Prostate gland (tissue), 2 donors: ENCODE results near the gene FDPS.

ENCODE experiments used
- POLR2A ChIP-seq: fragments of 450-650 bp; IDR thresholded peaks from one replicate; pipeline ENCODE4 v1.6.1; 2016; ENCODE audit warnings: antibody characterized with exemption, mild to moderate bottlenecking
- TF ChIP-seq, protein P1 (sequence below), 4 experiments: fragments of 200-600 bp in 2 of 4; fragments of 450-650 bp in 2 of 4; sonication (generic) in 2 of 4; IDR thresholded peaks; 1 replicate in 3 of 4; 2 replicates in 1 of 4; pipeline ENCODE4 v1.5.1; 2016 to 2019; ENCODE audit warnings: antibody characterized with exemption in 4 of 4, mild to moderate bottlenecking in 2 of 4, moderate library complexity in 2 of 4

DNA sequence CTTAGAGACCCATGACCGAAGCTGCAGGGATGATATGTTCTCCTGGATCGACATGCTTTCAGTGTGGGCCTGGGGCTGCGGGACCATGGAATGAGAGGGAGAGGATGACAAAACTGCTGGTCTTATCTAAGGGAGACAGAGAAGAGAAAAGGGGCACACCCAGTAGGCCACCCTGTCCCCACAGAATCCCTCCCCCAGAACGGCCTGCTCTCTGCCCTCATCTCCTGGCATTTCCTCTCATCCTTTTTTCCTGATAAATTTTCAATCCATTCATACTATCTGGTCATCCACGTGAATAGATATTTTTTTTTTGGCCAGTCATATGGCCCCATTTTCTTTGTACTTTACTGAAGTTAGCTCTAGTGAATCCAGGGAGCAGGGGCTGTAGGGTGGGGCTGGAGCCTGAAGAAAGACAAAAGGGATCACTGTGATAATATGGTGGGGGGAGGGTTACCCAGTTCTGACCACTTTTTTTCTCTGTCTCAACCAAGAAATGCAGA is 7.3 kb upstream of the FDPS start, which contains the start of gene PKLR:
- TF ChIP-seq, protein P1, sequence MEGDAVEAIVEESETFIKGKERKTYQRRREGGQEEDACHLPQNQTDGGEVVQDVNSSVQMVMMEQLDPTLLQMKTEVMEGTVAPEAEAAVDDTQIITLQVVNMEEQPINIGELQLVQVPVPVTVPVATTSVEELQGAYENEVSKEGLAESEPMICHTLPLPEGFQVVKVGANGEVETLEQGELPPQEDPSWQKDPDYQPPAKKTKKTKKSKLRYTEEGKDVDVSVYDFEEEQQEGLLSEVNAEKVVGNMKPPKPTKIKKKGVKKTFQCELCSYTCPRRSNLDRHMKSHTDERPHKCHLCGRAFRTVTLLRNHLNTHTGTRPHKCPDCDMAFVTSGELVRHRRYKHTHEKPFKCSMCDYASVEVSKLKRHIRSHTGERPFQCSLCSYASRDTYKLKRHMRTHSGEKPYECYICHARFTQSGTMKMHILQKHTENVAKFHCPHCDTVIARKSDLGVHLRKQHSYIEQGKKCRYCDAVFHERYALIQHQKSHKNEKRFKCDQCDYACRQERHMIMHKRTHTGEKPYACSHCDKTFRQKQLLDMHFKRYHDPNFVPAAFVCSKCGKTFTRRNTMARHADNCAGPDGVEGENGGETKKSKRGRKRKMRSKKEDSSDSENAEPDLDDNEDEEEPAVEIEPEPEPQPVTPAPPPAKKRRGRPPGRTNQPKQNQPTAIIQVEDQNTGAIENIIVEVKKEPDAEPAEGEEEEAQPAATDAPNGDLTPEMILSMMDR (IDR thresholded peaks at IDR 0.05): no peak
- TF ChIP-seq POLR2A: no peak
